GM21360 (cell line): ENCODE data around the gene UGGT2.

Experiments used
- ATAC-seq: cut with Tn5 transposase; IDR thresholded peaks from one replicate; pipeline ENCODE4 v1.9.1; 2021; ENCODE audit warnings: mild to moderate bottlenecking, moderate library complexity; ENCODE audit not compliant: unreplicated experiment

The UGGT2 gene, protein sequence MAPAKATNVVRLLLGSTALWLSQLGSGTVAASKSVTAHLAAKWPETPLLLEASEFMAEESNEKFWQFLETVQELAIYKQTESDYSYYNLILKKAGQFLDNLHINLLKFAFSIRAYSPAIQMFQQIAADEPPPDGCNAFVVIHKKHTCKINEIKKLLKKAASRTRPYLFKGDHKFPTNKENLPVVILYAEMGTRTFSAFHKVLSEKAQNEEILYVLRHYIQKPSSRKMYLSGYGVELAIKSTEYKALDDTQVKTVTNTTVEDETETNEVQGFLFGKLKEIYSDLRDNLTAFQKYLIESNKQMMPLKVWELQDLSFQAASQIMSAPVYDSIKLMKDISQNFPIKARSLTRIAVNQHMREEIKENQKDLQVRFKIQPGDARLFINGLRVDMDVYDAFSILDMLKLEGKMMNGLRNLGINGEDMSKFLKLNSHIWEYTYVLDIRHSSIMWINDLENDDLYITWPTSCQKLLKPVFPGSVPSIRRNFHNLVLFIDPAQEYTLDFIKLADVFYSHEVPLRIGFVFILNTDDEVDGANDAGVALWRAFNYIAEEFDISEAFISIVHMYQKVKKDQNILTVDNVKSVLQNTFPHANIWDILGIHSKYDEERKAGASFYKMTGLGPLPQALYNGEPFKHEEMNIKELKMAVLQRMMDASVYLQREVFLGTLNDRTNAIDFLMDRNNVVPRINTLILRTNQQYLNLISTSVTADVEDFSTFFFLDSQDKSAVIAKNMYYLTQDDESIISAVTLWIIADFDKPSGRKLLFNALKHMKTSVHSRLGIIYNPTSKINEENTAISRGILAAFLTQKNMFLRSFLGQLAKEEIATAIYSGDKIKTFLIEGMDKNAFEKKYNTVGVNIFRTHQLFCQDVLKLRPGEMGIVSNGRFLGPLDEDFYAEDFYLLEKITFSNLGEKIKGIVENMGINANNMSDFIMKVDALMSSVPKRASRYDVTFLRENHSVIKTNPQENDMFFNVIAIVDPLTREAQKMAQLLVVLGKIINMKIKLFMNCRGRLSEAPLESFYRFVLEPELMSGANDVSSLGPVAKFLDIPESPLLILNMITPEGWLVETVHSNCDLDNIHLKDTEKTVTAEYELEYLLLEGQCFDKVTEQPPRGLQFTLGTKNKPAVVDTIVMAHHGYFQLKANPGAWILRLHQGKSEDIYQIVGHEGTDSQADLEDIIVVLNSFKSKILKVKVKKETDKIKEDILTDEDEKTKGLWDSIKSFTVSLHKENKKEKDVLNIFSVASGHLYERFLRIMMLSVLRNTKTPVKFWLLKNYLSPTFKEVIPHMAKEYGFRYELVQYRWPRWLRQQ (N-terminal part only)

DNA sequence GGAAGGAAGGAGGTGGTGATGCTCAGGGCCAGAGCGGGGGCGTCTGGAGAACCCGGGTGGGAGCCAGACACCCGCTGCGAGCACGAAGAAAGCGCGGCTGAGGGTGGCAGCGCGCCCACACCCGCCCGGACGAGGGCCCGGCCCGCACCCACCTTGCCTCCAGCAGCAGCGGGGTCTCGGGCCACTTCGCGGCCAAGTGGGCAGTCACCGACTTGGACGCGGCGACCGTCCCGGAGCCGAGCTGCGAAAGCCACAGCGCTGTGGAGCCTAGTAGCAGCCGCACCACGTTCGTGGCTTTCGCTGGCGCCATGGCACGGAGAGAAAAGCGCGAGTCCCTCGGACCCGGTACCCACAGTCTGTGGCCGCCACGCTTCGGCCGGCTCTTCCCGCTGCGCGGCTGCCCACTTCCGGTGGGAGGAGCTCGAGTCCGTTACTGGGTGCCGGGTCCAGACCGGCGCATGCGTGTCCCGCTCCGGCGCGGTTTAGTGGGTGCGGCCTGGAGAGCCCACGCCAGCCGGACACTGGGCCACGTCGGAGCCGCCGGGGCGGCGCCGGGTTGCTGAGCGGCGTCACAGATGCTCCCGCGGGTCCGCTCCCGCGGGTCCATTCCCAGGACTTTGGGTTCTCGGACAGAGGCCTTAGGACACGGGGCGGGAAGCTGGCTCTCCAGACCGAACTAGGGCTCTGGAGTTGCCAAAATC, at the start of gene UGGT2:
Gene UGGT2 (minus strand): TSS at position 399 of the 701 bp plus-strand sequence. CDS start 89 bp downstream, at position 310.
- peak; percentile 95 for ATAC-seq

DNA sequence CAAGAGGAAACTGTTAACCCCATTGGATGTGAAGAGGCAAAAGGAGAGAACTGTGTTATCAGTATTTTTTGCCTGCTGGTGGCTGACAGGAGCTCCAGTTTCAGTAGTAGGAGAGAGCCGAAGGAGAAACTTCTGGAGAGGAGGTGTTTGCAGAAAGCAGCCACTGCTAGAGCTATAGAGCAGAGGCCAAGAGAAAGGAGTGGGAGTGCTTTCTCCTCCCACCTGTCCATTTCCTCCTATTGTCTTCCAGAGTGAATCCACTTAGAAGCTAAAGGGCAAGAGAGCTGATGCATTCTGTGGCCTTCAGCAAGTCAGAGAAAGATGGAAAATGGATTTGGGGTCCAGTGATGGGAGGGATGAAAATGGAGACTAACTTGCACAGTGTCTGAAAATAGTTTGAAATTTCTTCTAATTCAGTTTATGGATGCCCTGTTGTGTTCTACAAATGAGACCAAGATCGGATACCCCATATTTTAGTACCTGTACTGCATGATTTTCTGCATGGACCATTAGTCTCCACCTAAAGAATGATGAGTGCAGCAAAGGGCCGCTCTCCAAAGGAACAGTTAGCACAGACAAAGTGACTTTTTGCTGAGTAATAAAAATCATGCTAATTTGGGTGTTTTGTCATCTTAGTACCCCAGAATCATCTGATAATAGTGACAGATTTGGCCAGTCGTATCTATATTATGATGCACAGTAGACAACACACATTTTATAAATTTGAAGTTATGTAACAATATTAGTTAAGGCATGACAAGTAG, 47.4 kb upstream of the UGGT2 start:
- ATAC-seq: no peak

DNA sequence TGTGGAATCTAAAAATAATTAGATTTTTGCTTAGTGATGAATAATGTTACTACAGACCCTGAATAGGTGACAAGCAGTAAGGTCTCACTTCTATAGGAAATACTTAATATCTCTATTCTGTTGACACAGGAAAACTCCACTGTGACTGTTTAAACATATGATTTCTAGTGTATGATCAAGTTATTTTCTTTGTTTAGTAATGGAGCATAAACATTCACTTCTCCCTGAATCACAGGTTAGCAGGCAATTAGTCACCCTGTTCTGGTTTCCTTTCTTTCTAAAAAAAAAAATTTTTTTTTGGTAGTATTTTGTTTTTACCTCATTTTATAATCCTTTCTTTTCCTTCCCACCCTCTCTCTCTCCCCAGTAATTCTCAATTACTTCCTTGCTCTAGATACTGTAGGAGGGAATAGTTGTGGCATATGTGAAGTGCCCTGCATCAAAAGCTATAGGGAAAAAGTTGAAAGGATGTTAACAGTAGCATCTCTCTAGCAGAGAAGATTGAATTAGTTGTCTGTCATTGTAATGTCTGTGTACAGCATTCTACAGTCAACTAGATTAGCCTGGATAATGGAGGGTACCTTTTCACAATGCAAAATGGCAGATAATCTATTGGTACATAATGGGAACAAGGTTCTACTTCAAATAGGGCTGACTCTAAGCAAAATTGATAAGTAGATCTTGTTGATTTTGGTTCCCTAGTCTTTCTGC, 40.2 kb upstream of the UGGT2 start:
- ATAC-seq: no peak

DNA sequence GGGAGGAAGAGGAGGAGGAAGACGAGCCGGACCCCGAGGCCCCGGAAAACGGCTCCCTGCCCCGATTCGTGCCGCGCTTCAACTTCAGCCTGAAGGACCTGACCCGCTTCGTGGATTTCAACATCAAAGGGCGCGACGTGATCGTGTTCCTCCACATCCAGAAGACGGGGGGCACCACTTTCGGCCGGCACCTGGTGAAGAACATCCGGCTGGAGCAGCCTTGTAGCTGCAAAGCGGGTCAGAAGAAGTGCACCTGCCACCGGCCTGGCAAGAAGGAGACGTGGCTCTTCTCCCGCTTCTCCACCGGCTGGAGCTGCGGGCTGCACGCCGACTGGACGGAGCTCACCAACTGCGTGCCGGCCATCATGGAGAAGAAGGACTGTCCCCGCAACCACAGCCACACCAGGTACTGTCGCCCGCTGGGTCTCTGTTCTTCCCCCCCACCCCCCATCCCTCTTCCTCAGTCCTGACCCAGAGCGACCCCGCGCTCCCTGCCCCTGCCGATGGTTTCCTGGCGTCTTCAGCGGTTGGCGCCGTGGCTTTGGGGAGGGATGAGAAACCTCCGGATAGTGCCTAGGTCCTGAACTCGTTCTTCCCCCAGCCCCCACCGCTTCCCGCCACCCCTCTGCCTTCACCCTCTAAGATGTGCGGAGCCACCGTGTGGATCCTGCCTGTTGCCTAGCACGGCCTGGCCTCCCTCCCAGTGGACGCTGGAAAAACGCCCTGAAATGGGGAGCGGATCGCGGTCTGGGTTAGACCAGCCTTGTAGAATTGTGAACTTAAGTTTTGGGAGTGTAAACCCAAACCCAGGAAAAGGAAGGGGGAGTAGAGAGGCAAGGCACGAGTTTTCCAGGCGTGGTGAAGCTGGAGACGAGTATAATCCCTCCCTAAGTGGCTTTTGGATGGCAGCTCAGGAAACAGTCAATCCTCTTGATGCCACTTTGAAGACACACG, 38.2 kb upstream of the UGGT2 start:
- ATAC-seq: no peak

DNA sequence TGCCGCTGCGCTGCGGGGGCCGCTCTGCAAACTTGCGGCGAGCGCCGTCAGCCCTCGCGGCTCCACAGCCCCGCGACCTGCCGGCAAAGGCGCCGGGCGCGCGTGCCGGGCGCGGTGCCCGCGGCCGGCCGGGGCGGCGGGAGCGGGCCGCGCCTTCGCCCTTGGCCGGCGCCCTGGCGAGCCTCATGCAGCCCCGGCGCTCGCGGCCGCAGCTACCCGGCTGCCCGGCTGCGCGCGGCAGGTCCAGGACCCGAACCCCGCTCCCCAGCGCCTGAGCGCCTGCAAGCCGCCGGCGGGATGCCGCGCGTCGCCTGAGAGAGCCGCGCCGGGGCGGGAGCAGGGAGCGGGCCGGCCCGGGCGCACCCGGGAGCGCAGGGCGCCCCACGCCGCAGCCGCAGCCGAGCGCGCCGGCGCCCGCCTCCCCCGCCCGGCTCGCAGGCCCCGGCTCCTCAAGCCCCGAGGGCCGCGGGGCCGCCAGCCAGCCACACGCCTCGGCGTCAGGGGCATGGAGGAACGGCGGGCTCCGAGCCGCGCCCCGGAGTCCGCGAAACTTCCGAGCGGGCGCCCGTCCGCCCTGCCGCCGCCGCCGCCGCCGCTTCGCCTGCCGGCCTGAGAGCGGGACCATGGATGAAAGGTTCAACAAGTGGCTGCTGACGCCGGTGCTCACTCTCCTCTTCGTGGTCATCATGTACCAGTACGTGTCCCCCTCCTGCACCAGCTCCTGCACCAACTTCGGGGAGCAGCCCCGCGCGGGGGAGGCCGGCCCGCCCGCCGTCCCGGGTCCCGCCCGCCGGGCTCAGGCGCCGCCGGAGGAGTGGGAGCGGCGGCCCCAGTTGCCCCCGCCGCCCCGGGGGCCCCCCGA, 37.3 kb upstream of the UGGT2 start:
- ATAC-seq: peak; percentile 56

DNA sequence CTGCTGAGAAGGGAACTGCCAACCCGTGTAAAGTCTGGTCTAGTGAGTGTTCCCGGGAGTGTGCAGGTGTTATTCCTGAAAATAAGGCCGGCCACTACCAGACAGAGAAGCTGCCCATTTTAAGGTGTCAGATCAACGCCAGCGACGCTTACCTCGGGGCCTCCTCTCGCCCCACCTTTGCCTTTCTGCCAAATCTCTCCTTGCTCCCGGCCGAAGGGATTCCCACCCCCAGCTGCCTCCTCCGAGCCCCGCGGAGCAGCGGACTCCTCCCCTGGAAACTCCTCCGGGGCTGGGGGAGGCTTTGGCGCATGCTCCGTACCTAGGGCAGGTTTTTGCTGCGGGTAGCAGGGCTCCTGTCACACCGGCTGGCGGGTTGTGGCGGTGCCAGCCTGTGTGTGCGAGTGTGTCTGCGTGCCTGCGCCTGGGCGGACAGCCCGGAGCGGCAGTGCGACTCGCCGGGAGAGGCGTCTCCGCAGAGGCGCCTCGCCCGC, 36.6 kb upstream of the UGGT2 start, which contains the start of gene HS6ST3:
Gene HS6ST3 (plus strand): TSS at position 359 of the 491 bp plus-strand sequence.
- ATAC-seq: peak; percentile 40

DNA sequence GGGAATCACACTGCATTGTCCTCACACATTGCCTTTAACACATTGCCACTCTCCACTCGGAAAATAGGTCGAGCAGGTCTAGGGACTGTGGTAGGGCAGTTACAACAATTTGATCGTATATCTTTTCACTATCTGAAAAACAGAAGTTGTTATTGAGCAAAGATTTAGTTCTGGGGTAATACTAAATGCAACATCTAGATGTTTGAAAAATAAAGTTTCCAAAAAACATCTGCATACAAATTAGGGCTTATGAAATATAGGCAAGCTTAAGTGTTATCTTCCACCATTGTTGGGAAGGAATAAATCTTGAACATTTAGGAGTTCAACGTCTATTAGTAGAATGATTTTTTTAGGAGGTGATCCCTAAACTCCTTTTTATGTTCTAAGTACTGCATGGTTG, 35.9 kb upstream of the UGGT2 start:
- ATAC-seq: no peak

DNA sequence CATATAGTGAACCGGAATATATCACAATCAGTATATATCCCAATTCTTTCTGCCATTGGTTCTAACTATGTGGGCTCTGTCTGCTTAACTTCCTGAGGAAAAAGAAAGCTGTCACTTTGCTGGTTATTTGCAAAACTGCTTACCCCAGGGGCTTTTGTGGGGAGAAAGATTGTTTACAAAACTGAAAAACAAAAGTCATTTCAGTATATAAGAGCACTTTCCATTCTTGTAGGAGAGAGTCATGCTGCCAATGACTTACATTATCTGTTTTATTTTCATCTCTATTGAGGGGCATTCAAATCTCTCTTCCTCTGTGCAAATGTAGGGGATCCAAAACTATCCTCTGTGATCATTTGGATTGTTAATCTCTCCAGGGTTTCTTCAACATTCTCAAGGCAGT, 33.5 kb upstream of the UGGT2 start:
- no peak for ATAC-seq

DNA sequence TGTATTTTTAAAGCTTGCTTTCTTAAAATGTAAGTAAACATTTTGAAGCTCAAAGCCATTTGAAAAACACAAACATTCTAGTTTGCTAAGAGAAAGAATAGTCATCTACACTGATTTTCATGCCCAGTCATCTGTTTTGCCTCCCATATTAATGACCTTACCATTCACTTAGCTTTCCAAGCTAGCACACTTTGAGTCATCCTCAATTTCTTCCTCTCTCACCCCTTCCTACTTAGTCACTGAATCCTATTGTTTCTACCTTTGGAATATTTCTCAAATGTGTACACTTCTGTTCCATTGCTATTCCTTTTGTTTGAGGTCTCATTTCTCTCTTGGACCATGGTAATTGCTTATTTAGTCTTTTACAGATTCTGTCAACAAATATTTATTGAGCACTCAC, 29.4 kb upstream of the UGGT2 start:
- no peak for ATAC-seq

DNA sequence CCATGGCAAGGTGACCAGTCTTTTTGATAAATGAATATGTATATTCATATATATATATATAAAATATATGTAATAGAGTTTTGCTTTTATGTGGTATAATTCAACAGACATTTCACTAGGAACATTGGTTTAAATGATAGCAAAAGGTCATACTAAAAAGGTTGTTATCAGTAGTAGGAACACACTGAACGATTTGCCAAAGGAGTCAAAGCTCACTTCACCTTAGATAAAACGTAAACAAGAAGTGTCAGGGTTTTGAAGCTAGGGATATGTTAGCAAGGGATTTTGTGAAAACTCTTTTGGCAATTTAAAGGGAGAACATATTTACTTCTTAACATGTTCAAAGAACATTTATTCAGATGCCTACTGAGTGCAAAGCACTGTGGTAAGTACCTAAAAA, 28.7 kb upstream of the UGGT2 start:
- ATAC-seq: no peak

DNA sequence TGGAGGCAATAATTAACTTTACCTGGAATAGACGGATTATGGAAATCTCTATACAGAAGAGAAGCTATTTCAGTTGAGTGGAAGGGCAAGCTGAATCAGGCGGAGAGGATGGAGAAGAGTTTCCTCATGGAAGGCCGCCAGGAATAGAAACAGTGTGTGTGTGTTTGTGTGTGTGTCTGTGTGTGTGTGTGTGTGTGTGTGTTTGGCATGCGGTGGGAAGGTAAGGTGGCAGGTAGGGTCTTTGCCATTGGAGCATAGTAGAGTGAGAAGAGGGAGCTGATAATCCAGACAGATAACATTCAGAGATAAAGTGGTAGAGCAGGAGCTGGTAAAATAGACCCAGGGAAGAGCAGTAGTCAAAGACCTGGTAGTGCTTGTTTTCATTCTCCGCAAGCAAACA, 27.5 kb upstream of the UGGT2 start:
- no peak for ATAC-seq

DNA sequence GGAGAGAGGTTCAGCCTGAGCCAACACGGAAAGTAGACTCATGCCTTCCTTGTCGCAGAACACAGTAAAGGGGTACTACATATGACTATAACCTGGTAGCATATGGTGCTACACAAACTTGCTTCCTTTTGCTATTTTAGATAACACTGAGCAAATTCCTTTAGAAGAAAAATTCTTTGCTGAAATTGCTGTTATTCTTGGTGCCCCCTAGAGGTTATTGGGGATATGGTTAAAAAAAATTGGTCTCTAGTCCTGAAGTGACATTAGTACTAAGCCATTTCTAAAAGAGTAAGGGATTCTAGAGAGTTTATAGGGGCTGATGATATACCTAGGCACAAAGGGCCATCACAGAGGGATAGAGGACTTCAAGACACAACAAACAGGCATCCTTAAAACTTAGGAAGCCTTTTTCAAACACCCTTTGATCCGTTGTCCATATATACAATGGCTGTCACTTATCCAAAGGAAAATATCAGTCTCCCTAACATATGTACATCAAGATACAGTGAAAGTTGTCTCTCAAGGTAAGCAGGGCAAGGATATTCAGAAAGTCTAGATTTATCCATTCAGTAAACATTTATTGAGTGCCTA, 22.8 kb upstream of the UGGT2 start:
- no peak for ATAC-seq

DNA sequence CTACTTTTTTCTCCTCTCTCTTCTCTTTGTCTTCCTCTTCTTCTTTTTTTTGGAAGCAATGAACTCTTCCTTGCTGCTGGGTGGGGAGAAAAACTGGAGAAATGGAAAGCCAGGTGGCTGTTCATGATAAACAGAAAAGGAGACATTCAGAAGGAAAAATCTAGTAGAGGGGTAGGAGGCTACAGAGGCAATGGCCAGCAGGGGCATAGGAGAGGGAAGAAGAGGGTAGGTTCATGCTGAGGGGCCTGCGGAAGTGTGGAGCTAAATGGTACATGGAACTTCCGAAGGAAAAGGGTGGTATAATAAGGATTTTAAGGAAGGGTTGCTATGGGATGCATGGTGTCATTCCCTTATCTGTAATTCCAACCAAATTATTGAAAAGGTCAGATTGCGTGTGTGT, 19.2 kb upstream of the UGGT2 start:
- no peak for ATAC-seq

DNA sequence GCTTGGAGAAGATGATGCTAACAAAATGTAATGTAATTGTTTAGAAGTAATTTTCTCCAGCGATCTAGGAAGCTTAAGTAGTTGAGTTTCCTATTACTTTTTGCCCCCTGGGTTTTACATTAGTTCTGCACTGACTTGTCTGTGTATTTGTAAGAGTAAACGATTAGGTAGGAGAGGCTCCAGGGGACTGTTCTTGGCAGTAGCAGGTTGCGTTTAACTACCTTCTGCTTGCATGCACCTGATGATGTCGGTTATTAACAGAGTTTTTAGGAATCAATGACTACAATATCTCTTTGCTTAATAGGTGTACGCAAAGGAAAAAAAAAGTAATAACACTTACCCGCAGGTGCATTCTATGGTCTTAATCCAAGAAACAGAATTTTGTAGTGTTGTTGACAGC, 18.3 kb upstream of the UGGT2 start:
- no peak for ATAC-seq

DNA sequence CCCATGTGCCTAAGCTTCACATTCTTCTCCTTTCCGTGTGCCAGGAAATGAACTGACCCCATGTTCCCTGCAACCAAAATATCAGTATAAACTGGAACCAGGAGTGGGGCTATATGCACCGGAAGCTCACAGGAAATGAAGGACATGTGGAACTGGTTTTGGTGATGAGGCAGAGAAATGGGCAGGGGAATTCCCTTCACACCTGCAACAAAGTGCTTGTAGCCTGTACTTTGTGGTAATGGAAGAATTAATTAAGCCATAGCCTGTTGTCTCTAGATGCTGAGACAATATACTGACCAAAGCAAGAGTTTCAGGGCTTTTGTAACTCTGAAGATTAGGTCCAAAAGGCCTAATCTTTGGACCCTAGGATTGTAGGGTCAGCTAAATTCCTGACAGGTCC, 15.5 kb upstream of the UGGT2 start:
- no peak for ATAC-seq

DNA sequence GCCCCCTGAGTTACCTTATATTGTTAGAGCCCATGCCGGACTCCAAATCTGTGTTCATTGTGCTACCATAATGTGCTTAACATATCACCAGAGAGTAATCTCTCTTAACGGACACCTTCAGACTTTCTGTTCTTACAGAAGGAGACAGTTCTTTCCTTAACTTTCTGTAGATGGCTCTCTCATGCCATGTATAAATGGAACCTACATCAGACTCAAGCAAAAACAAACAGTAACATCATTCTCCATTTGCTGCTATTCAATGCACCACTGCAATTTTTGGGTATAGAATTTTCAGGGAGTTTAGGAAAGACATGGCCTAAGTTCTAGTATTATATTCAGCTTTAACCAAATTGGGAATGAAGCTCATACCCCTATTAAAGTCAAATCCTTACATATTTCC, 12.6 kb upstream of the UGGT2 start:
- ATAC-seq: no peak

DNA sequence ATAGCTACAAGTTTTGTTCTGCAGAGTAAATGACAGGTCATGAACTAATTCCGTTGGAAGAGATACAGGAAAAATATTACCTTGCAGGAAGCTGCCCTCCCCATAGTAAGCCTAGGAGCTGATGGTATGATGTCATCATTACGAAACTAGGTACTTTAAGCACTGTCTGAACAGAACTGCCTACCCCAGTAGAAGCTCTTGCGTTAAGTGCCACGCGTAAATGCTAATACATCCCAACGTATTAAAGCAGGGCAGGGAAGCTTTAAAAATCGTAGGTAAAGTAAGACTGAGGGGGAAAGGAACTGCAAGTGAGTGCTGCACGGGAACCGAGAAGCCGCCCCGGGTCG, 572 bp downstream of the UGGT2 start:
- peak; percentile 66 for ATAC-seq
